Measurements from ENCODE around the gene LRRC57. TPM values are rescaled to one million over a fixed set of nuclear protein-coding genes. Genes with fewer than 3 reads are reported as not detected.

LRRC57 gene
- total RNA-seq, 1 experiment from 2014 or later, result 28.8 TPM

DNA sequence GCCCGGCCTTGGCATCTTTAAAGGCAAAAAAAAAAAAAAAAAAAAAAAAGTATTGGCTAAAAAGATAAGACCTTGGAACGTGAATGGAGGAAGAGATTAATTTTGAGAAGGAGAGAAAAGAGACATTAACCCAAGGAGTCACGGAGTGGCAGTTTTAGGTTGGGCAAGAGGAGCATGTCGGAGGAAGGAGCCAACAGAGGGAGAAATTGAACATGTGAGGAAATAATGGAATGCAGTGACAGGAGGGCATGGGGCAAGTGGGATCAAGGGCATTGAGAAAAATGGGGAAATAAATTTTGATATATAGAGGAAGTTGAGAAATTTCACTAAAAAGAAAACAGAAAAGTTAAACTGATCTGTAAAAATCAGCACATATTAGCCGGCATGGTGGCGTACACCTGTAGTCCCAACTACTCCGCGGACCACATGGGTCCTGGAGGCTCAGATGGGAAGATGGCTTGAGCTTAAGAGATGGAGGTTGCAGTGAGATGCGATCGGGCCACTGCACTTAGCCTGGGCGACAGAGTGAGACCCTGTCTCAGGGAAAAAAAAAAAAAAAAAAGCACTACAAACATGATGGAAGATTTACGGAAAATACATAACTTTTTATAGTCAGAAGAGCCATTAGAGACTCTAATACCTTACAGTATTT lies 1.3 kb upstream of the LRRC57 start:
- intact Hi-C loops (cut with micrococcal nuclease; ENCODE audit: unreplicated experiment), result loop anchor here (2.0 kb wide), 1 partner anchor 55 kb away; the partner anchor contains the start of gene SNAP23
- Histone ChIP-seq H3K4me3 (ENCODE audit: low read depth, low read length) (peak overlapping the region; percentile 97), H3K9me3 (no peaks in the 10 kb centered on the region), H3K27me3 (replicated peaks; ENCODE audit: control insufficient read depth, insufficient read depth, low read length) (no peaks in the 10 kb centered on the region), H3K36me3 (ENCODE audit: control insufficient read depth, insufficient read depth, low read length) (no peaks in the 10 kb centered on the region), H3K4me1 (no peaks in the 10 kb centered on the region)
- Mint-ChIP-seq H3K9me3 (ENCODE audit: unreplicated experiment) (no peaks in the 10 kb centered on the region), H3K27me3 (ENCODE audit: insufficient read depth, unreplicated experiment) (no peaks in the 10 kb centered on the region), H3K4me1 (ENCODE audit: low read depth, unreplicated experiment) (peaks cover 28% of the 10 kb centered on the region), H3K27ac (ENCODE audit: unreplicated experiment) (peak overlapping the region; percentile 36), H3K4me3 (ENCODE audit: unreplicated experiment) (peak overlapping the region; percentile 96), H3K36me3 (ENCODE audit: insufficient read depth, unreplicated experiment) (peaks cover 43% of the 10 kb centered on the region)
- DNase-seq, result no peak
- ChIA-PET CTCF (no interaction called here), POLR2A (no interaction called here)
- TF ChIP-seq, protein P1, sequence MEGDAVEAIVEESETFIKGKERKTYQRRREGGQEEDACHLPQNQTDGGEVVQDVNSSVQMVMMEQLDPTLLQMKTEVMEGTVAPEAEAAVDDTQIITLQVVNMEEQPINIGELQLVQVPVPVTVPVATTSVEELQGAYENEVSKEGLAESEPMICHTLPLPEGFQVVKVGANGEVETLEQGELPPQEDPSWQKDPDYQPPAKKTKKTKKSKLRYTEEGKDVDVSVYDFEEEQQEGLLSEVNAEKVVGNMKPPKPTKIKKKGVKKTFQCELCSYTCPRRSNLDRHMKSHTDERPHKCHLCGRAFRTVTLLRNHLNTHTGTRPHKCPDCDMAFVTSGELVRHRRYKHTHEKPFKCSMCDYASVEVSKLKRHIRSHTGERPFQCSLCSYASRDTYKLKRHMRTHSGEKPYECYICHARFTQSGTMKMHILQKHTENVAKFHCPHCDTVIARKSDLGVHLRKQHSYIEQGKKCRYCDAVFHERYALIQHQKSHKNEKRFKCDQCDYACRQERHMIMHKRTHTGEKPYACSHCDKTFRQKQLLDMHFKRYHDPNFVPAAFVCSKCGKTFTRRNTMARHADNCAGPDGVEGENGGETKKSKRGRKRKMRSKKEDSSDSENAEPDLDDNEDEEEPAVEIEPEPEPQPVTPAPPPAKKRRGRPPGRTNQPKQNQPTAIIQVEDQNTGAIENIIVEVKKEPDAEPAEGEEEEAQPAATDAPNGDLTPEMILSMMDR (IDR thresholded peaks at IDR 0.05; ENCODE audit: insufficient read depth in 1 of 2, low read depth in 1 of 2, low read length in 1 of 2, severe bottlenecking in 1 of 2, unreplicated experiment in 1 of 2), result no peak
- no TSS peak for BruUV-seq (replicated peaks)

DNA sequence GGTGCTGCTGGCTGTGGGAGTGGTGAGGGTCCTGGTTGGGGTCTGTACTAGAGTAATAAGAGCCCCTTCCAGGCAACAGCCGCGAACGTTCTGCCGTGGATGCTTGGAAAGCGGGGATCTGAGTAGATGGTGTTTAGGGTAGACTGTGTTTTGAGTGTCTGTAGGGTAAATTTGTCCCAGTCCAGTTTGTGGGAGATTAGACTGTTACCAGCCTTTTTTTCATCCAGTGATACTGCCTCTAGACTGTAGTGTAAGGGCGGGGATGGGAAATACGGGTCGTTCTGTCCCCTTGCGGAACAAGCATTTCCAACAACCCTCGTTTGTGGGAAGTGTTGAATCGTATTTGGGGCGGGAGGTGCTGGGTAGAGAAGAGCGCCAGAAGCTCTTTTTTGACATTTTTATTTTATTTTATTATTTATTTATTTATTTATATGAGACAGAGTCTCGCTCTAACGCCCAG lies 469 bp upstream of the LRRC57 start:
- peaks cover 2% of the 10 kb centered on the region; the same call in 1 of the 2 replicates for H3K36me3 ChIP-seq (ENCODE audit: control insufficient read depth, insufficient read depth, low read length)
- intact Hi-C loops (cut with micrococcal nuclease; ENCODE audit: unreplicated experiment), result loop anchor here (2.0 kb wide), 1 partner anchor 54 kb away; the partner anchor contains the start of gene SNAP23
- CTCF ChIA-PET, result interaction anchor here (0.6 to 1.1 kb wide), 2 partner anchors 42 to 827 kb away, joined by 4 read pairs; no protein-coding TSS in a partner anchor
- DNase-seq, result peak in 1 of 2 experiments; percentile 42
- peak overlapping the region; percentile 99 for H3K27ac Mint-ChIP-seq (ENCODE audit: unreplicated experiment)
- BruUV-seq (replicated peaks), result TSS peak; percentile 61
- peaks cover 28% of the 10 kb centered on the region for H3K4me1 Mint-ChIP-seq (ENCODE audit: low read depth, unreplicated experiment)
- H3K4me3 ChIP-seq (ENCODE audit: low read depth, low read length), result peak overlapping the region; percentile 97
- no peaks in the 10 kb centered on the region for H3K9me3 ChIP-seq
- H3K36me3 Mint-ChIP-seq (ENCODE audit: insufficient read depth, unreplicated experiment), result peaks cover 43% of the 10 kb centered on the region
- no peaks in the 10 kb centered on the region for H3K4me1 ChIP-seq
- H3K9me3 Mint-ChIP-seq (ENCODE audit: unreplicated experiment), result no peaks in the 10 kb centered on the region
- TF ChIP-seq, protein P1 (IDR thresholded peaks at IDR 0.05; ENCODE audit: insufficient read depth in 1 of 2, low read depth in 1 of 2, low read length in 1 of 2, severe bottlenecking in 1 of 2, unreplicated experiment in 1 of 2), result no peak
- H3K4me3 Mint-ChIP-seq (ENCODE audit: unreplicated experiment), result peak overlapping the region; percentile 96
- no peaks in the 10 kb centered on the region for H3K27me3 ChIP-seq (replicated peaks; ENCODE audit: control insufficient read depth, insufficient read depth, low read length)
- H3K27me3 Mint-ChIP-seq (ENCODE audit: insufficient read depth, unreplicated experiment), result no peaks in the 10 kb centered on the region
- POLR2A ChIA-PET, result interaction anchor here (1.6 kb wide), 1 partner anchor 26 kb away, joined by 8 read pairs; the partner anchor contains the start of gene STARD9

DNA sequence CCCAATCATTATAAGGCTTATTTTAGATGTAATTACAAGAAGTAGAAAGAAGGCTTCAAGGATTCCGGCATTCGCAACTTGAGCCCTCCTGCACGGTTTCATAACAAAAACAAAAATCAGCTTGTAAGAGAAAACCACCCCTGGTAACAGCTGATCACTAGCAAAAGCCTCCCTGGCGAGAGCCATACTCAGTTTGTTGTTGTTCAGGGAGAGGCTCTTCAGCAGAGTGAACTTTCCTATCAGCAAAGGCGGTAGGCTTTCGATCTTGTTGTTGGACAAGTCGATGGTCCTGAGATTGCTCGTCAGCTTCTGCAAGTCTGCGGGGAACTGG lies 710 bp downstream of the LRRC57 start:
- H3K9me3 Mint-ChIP-seq (ENCODE audit: unreplicated experiment), result no peaks in the 10 kb centered on the region
- H3K4me1 Mint-ChIP-seq (ENCODE audit: low read depth, unreplicated experiment), result peaks cover 28% of the 10 kb centered on the region
- H3K36me3 ChIP-seq (ENCODE audit: control insufficient read depth, insufficient read depth, low read length), result peaks cover 2% of the 10 kb centered on the region; the same call in 1 of the 2 replicates
- intact Hi-C loops (cut with micrococcal nuclease; ENCODE audit: unreplicated experiment), result loop anchor here (1.0 to 2.0 kb wide), 2 partner anchors 27 to 53 kb away; partner anchors contain the start of genes SNAP23 and STARD9
- H3K4me3 ChIP-seq (ENCODE audit: low read depth, low read length), result peak overlapping the region; percentile 97
- CTCF ChIA-PET, result interaction anchor here (1.1 kb wide), 1 partner anchor 44 kb away, joined by 4 read pairs; no protein-coding TSS in a partner anchor
- H3K4me3 Mint-ChIP-seq (ENCODE audit: unreplicated experiment), result peak overlapping the region; percentile 96
- POLR2A ChIA-PET, result interaction anchor here (0.5 to 1.6 kb wide), 6 partner anchors 27 to 279 kb away, joined by 3 to 8 read pairs (median 3); partner anchors contain the start of gene STARD9
- TF ChIP-seq, protein P1 (IDR thresholded peaks at IDR 0.05; ENCODE audit: insufficient read depth in 1 of 2, low read depth in 1 of 2, low read length in 1 of 2, severe bottlenecking in 1 of 2, unreplicated experiment in 1 of 2), result no peak
- peak overlapping the region; percentile 99 for H3K27ac Mint-ChIP-seq (ENCODE audit: unreplicated experiment)
- no peaks in the 10 kb centered on the region for H3K27me3 ChIP-seq (replicated peaks; ENCODE audit: control insufficient read depth, insufficient read depth, low read length)
- H3K9me3 ChIP-seq, result no peaks in the 10 kb centered on the region
- H3K36me3 Mint-ChIP-seq (ENCODE audit: insufficient read depth, unreplicated experiment), result peaks cover 48% of the 10 kb centered on the region
- no peaks in the 10 kb centered on the region for H3K4me1 ChIP-seq
- H3K27me3 Mint-ChIP-seq (ENCODE audit: insufficient read depth, unreplicated experiment), result no peaks in the 10 kb centered on the region
- no peak for DNase-seq
- TSS peak; percentile 54 for BruUV-seq (replicated peaks)
